ENCODE measurements around the gene PRDM2.

- TF ChIP-seq CTCF (IDR thresholded peaks at IDR 0.05; ENCODE audit: low read length) (no peak), EZH2 (optimal IDR thresholded peaks at IDR 0.05; ENCODE audit: low read depth, low read length) (no peak), EZH2phosphoT487 (IDR thresholded peaks at IDR 0.05; ENCODE audit: low read length) (no peak)
Measured at GRCh38 chr1:13764588-13765332, 64.8 kb downstream of the PRDM2 start.
